HG03175 (cell line): ENCODE measurements around the gene HSPA12A.

Source experiments
- ATAC-seq: cut with Tn5 transposase; IDR thresholded peaks from one replicate; pipeline ENCODE4 v1.9.1; 2021; ENCODE audit warnings: mild to moderate bottlenecking, moderate library complexity; ENCODE audit not compliant: unreplicated experiment

HSPA12A gene

DNA sequence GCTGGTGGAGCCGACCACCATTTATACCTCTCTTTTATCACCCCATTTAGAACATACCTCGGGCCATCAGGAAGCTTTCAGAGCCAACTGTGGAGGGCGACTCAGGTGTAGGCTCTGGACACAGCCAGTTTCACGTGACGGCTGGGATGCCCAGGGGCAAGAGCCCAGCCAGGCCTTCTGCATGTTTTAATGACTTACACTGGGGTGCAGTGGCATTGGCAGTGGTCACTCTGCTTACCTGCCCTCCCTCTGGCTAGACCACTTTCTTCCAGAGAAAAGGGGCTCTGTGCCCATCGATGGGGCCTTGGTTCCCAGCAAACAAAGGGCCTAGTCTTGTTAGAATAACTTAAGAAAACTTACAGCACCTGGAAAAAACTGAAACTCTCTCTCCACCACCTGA lies 71.7 kb downstream of the HSPA12A start:
- ATAC-seq = no peak

DNA sequence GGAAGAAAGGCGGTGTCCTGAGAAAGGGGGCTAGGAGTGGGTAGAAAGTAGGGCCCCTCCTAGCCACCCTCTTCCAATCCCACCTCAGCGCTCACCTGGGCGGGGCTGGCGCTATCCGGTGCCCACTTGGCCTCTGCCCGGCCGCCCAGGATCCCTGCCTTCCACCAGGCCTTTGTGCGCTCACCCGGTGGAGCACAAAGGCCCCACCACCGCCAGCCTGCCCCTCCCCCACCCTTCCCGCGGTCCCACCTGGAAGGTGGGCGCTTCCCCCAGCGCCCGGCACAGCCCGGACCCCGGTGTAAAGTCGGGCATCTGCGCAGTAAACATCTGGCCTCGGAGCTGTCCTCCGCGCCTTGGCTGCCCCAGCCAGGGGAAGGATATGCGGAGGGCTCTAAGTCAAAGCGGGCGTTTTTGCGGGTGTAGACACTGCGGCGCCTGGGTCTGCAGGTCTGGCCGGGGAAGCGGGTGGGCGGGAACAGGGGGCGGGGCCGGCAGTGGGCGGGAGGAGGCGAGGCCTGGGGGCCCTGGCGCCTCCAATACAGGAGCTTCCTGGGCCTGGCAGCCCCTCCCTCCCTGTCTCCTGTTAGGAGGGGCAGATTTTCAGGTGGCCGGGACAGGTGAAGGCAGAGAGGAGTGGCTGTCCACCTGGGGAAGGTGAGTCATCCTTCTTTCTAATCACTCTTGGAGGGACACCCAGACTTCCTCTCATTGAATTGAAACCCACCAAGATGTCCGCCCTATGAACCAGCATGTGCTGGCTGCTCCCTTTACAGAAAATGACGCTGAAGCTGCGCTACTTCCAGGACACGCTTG lies 72.3 kb downstream of the HSPA12A start:
- no peak for ATAC-seq

DNA sequence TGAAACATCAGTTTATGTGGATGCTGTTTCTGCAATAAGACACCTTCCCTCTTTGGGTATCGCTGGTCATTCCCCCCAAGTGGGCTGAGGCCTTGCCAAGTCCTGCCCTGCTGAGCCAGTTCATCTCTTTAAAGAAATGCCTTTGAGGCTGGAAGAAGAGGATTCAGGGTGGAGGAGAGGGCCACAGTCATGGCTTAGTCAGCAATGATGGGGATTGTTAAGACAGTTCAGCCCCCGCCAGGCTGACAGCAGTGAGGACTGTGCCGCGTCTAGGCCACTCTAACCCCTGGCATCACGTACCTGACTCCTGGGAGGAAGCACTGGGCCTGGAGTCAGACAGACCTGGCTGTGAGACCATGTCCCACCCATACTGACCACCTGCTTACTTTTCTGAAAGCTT lies 73.3 kb downstream of the HSPA12A start:
- no peak for ATAC-seq

DNA sequence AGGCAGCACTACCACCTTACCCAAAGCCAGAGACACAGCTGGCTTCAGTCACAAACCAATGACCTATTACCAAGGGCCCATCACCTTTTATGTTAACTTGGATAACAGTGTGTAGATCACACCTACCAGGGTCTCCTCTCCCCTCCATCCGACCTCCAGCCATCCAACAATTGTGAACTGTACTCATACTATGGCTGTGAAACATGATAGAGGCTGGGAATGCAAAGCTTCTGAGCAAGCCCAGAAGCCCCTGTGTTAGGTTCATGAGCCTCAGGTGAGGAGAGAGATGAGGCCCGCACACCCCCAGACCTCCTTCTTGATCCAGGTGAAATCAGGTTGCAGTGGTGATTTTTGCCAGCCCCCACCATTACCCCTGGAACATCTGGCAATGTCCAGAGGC lies 73.9 kb downstream of the HSPA12A start:
- ATAC-seq = no peak

DNA sequence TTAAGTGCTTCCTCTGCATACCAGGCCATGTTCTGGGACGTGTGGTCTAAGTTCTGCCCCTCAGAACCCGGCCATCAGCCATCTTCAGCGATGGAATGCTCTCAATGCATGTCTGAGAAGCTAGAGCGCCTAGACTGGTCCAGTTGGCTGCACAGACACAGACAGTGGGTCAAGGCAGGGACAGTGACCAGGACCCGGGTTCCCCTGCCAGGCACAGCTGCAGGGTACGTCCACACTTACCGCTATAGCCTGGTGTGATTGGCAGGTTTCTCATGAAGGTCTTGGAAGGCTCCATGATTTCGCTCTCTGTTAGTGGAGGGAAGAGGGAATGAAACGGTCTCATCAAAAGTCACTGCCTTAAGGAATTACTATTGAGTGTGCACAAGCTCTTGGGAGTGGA lies 74.3 kb downstream of the HSPA12A start:
- no peak for ATAC-seq

DNA sequence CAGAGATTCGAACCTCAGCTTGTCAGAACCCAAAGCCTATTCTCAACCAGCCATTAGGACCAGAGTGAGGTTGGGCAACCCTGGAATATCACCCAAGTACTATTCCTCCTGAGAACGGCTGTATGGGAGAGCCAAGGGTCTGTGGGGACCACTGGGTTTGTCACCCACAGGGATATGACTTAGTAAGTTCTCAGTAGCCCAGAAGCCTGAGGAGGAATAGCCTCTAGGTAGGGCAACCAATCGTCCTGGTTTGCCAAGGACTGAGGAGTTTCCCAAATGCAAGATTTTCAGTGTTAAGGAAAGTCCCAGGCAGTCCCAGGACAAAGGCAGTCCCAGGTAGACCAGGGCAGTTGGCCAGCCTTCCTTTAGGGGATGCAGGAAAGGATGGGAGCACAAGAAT lies 74.9 kb downstream of the HSPA12A start:
- ATAC-seq = no peak

DNA sequence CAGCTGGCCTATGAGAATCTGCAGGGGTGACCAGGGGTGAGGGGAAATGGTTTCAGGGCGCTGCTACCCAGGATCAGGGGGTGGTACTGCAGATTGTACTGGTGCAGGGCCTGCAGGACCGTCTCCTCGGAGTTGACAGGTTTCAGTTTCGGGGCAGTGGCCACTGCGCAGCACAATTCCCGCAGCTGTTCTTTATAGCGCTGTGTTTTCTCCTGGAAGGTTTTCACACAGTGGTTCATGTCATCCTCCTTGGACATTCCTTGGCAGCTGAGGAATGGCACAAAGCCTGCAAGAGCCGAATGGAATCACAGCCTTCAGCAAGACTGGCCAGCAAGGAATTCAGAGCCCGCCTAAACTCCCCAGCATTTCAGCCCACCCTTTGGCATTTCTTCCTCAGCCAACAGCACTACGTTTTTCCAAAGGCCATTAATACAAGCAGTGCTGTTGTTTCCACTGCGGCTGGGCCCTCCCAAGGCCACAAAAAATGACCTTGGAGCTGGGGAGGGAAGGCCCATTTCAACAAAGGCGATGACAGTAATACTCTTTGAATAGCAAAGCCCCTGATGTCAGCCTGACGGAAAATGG lies 76.7 kb downstream of the HSPA12A start:
- ATAC-seq = no peak

DNA sequence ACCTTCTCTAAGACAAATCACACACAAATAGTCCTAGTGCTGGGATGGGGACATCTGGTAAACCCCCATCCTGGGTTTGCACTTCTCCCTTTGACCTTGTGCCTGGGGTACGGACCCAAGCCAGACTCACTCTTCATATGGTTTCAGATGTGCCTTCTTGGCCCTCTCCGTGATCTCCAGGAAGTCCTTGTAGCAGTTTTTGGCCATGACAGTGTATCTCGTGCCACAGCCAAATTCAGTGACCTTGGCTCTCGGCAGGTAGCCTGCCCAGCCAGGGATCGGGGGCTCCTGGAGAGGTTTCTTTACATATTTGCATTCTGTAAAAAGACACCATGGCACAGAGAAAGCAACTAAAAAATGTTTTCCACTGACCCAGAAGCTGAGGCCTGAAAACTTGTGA lies 77.7 kb downstream of the HSPA12A start:
- no peak for ATAC-seq

DNA sequence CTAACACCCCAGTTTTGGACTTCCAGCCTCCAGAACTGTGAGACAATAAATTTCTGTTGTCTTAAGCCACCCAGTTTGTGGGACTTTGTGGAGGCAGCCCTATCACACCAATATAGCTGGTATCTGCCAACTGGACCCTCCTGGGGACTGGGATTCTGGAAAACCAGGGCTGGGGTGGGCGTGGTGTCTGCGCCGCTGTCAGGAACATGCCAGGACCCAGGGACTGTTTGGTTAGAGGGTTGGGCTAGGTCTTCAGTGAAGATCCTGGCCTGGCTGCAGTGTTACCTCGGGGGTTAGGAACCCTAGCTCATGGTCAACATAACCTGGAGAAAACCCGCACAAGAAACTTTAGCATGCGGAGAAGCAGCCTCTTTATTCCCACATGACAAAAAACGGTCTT lies 79.0 kb downstream of the HSPA12A start:
- ATAC-seq = no peak

DNA sequence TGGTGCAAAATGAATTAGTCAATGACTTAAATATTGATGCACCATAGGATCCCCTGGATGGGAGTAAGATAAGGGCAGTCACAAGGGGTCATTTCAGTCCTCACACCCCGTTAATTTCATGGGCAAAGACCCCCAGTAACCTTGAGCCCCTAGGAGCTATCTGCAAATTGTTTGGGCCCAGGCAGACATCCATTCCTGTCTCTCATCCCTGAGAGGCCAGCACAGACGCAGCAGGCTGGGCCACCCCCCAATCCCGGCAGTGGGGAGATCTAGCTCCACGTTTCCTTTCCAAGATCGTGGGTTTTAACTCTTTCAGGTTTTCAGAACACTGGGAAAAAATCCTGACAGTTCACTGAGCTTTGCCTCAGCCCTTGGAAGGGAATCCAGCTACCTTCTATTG lies 81.5 kb downstream of the HSPA12A start:
- no peak for ATAC-seq

DNA sequence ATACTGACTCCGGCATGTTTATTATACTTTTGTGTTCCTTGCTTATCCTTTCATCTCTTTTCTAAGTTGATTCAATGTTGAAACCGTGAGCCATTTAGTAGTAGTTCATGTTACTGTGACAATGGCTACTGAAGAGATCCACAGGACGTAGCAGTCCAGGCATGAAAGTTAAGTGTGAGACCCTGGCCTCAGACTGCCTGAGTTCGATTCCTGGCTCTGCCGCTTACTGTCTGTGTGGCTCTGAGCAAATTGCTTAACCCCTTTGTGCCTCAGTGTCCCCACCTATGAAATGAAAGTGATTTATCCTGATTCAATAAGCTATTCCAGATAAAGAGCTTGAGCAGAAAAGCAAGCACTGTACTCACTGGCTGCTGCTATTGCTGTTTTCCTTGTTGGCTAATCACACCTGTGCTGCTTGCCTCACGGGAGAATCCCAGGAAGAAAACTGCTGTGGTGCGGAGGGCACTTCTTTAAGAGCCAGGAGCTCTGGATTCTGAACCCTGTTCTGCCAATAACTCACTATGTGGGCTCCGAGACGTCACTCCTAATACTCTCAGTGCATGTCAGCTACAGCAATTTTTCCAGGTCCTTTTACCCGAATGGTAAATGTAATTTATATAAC lies 83.2 kb downstream of the HSPA12A start:
- no peak for ATAC-seq

DNA sequence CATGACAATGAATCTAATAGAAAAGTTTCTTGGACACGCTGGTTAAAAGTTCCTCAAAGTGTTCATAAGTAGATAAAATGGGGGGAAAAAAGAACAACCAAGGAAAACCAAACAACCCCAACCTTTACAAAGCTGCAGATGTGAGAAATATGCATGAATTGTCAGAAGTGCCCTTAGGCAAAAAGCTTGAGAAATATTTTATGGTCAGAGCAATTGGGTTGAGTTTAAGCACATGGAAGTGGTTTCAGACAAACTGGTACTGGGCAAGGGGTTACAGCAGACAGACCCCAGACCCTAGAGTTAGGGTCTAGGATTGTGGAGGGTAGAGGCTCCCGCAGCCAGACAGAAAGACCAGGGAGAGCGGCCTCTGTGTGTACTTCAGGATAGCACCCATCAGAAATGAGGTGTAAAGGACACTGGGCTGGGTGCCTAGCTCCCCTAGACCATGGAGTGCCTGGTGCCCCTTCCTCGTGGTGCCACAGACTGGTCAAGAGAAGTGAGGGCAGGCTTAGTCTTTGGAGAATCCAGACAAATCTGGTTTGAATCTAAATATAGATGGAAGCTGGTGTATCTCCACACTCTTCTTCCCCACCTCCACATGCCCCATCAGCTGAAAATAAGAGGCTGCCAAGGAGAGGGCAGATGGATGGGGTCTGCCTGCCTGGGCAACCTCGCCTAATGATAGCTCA lies 84.4 kb downstream of the HSPA12A start:
- ATAC-seq = no peak

DNA sequence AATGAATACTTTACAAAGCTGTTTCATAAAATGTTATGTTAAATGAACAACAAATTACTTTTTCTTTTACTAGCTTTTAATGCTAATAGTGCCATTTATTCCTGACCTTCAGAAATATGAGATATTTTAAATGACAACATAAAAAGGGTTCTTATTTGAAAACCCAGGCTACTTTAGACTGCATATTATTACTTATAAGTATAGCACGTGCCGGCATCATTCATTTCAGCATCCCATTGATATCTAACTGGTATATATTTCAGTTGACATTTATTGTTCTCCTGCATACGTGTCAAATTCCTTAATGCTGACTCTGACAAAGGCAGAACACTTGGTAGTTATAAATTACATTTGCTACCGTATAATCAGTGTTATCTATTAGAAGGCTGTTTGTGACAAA lies 86.3 kb downstream of the HSPA12A start:
- no peak for ATAC-seq

DNA sequence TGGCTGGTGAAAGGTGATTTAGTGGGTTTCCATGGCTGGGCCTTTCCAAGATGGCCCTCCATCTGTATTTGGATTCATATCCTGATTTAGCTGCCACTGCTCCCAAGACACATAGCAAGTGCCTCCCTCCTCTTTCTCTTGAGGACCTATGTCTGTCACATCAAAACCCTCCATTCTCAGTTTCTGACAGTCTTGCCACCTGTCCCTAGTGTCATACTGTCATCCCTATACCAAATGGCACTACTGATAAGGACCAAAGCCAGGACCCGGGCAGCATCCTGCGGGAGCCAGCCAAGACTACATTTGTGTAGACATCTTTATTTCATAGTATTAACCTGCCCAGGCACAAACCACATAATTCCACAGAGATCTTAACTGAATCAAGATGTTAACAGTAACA lies 86.8 kb downstream of the HSPA12A start:
- no peak for ATAC-seq

DNA sequence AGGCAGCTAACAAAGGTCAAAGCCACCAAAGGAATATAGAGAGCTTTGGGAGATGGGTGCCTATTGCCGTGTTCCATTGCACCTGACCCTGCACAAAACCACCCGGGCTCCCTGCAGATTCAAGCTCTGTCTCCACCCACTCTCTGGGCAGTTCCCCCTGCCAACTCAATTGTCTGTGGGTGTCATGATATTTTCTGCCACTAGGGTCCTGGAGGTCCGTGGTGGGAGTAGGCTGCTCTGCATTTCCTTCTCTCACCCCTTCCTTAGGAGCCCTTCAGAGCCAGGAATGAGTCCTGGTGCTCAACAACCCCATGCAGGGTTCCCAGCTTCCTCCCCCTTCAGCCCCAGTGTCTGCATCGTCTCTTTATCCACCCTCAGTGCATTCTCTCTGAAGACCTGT lies 87.5 kb downstream of the HSPA12A start:
- ATAC-seq = no peak

DNA sequence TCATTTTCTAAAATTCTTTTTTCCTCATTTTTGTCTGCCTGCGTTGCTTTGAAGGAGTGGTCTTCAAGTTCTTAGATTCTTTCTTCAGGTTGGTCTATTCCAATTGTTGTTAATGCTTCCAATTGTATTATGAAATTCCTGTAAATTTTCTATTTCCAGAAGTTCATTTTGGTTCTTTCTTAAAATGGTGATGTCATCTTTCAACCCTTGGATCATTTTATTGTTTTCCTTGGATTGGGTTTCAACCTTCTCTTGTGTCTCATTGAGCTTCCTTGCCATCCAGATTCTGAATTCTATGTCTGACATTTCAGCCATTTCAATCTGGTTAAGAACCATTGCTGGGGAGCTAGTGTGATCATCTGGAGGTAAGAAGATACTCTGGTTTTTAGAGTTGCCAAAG lies 88.5 kb downstream of the HSPA12A start:
- no peak for ATAC-seq

DNA sequence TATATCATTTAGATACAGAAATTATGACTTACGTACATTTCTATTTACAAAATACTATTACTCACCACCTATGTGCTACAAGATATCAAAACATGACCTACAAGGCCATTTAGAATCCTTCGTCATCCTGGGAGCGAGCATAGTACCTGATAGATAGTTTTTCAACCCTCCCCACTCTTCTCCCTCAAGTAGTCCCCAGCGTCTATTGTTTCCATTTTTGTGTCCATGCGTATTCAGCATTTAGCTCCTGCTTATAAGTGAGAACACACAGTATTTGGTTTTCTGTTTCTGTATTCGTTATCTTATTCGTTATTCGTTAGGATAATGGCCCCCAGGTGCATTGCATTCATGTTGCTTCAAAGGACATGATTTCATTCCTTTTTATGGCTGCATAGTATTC lies 93.5 kb downstream of the HSPA12A start:
- ATAC-seq = no peak

DNA sequence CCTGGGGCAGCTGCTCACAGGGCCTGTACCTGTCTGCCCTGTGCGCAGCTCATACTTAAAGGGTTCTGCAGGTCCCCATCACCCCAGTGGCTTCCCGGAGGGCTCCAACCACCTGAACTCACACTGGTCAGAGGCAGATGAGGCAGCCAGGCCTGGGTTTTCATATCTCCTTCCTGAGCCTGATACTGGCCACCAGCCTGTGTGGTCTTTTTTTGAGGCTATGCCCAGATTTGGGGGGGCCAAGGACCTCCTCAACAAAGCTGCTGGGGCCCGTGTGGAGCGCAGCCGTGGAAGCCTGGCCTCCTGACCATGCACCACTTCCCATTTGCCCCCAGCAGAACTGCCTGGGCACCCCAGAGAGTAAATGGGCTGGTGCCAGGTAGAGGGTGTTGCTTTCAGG lies 95.9 kb downstream of the HSPA12A start:
- no peak for ATAC-seq

DNA sequence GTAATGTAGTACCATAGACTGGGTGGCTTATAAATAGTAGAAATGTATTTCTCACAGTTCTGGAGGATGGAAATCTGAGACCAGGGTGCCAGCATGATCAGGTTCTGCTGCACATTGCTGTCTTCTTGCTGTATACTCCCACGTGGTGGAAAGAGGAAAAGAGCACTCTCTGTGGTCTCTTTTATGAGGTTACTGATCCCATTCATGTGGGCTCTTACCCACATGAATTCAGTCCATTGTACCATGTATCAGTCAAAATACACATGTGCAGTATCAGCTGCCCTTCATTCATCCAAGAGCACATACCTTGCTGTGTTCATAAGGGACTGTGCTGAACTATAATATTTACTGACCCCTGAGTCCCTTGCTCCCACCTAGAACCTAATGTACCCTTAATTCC lies 104.5 kb downstream of the HSPA12A start:
- no peak for ATAC-seq

DNA sequence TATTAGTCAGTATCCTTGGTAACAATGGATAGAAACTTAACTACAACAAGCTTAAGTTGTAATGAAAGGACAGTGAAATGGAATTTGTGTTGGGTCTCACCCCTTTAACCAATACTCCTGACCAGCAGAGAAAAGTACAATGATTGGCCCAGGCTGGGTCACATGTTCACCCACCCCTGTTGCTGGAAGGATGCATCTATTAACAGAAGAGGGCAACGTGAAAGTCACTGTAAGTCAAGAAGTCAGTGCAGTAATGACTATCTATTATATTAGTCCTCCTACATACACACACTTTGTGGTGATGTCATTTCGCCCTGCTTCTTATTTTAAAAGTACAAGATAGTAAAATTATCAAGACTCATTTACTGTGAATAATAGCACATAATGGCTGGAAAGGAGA lies 105.4 kb downstream of the HSPA12A start:
- ATAC-seq = no peak

DNA sequence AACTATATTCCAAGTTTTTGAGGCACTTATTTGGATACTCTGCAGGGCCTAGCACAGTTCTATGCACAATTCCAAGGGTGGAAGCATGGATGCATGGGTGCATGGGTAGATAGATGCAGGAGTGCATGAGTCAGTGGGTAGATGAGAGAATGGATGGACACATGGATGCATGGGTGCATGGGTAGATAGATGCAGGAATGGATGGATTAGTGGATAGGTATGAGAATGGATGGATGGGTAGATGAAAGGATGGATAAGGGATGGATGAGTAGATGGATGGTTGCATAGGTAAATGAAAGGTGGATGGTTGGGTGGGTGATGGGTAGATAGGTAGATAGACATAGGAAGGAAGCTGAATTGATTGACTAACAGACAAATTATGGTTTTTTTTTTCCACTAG lies 106.0 kb downstream of the HSPA12A start:
- no peak for ATAC-seq
